ENCODE data around the gene REXO5. TPM values are rescaled to one million over a fixed set of nuclear protein-coding genes. Genes with fewer than 3 reads are reported as not detected.

Gene REXO5
- total RNA-seq, 2 donors from 2014 or later = 2.3 to 3.5 TPM

GRCh38 chr16:20865420-20866131 lies 59.2 kb downstream of the REXO5 start:
- no peak for DNase-seq
- no peak for ATAC-seq
- intact Hi-C loops (cut with DNase I) = no loop called here

- intact Hi-C loops (cut with DNase I) = no loop called here
- ATAC-seq (peak; percentile 23 to 79), DNase-seq (peak; percentile 48)
These were observed 59.9 kb downstream of the REXO5 start for GRCh38 chr16:20866145-20866772.

GRCh38 chr16:20866801-20867200 lies 60.5 kb downstream of the REXO5 start:
- ATAC-seq (no peak), DNase-seq (no peak)
- intact Hi-C loops (cut with DNase I) = no loop called here

- intact Hi-C loops (cut with DNase I) = no loop called here
- DNase-seq (no peak), ATAC-seq (peak in 1 of 2 donors; percentile 22)
These were observed 61.3 kb downstream of the REXO5 start for GRCh38 chr16:20867585-20867984.

- peak; percentile 92 to 94 for ATAC-seq
- intact Hi-C loops (cut with DNase I) = no loop called here
- DNase-seq = peak; percentile 90
These were observed 62.6 kb downstream of the REXO5 start for GRCh38 chr16:20868890-20869289.

- intact Hi-C loops (cut with DNase I) = no loop called here
- ATAC-seq = no peak
These were observed 63.9 kb downstream of the REXO5 start for GRCh38 chr16:20870122-20870820.

GRCh38 chr16:20871258-20871657 lies 64.9 kb downstream of the REXO5 start:
- intact Hi-C loops (cut with DNase I) = no loop called here
- DNase-seq (no peak), ATAC-seq (no peak)

More at GRCh38 chr16:20870122-20870820, 63.9 kb downstream of the REXO5 start:
- no peak for DNase-seq

GRCh38 chr16:20871941-20872815 lies 65.9 kb downstream of the REXO5 start:
- intact Hi-C loops (cut with DNase I) = no loop called here
- ATAC-seq = no peak
- no peak for DNase-seq

- ATAC-seq (no peak), DNase-seq (no peak)
- intact Hi-C loops (cut with DNase I) = no loop called here
These were observed 67.0 kb downstream of the REXO5 start for GRCh38 chr16:20873331-20873730.

GRCh38 chr16:20874088-20874581 lies 67.8 kb downstream of the REXO5 start:
- DNase-seq (no peak), ATAC-seq (no peak)
- intact Hi-C loops (cut with DNase I) = no loop called here

- ATAC-seq (no peak), DNase-seq (no peak)
- intact Hi-C loops (cut with DNase I) = no loop called here
These were observed 69.0 kb downstream of the REXO5 start for GRCh38 chr16:20875355-20875650.

- DNase-seq (no peak), ATAC-seq (peak; percentile 38 to 63)
- intact Hi-C loops (cut with DNase I) = no loop called here
These were observed 72.4 kb downstream of the REXO5 start for GRCh38 chr16:20878682-20879147.

GRCh38 chr16:20879175-20880040 lies 73.1 kb downstream of the REXO5 start:
- intact Hi-C loops (cut with DNase I) = no loop called here
- DNase-seq (no peak), ATAC-seq (peak; percentile 32 to 67)

GRCh38 chr16:20880867-20881502 lies 74.7 kb downstream of the REXO5 start:
- DNase-seq = no peak
- intact Hi-C loops (cut with DNase I) = no loop called here
- ATAC-seq = no peak

- ATAC-seq = no peak
- DNase-seq = no peak
- intact Hi-C loops (cut with DNase I) = no loop called here
These were observed 75.2 kb downstream of the REXO5 start for GRCh38 chr16:20881503-20881878.

- intact Hi-C loops (cut with DNase I) = no loop called here
- ATAC-seq = peak; percentile 42 to 51
- DNase-seq = no peak
These were observed 77.4 kb downstream of the REXO5 start for GRCh38 chr16:20883554-20884239.

GRCh38 chr16:20884240-20884556 lies 77.9 kb downstream of the REXO5 start:
- intact Hi-C loops (cut with DNase I) = no loop called here
- ATAC-seq = no peak

GRCh38 chr16:20886320-20886719 lies 80.0 kb downstream of the REXO5 start:
- no peak for DNase-seq
- intact Hi-C loops (cut with DNase I) = no loop called here
- no peak for ATAC-seq

More at GRCh38 chr16:20884240-20884556, 77.9 kb downstream of the REXO5 start:
- no peak for DNase-seq
